Measurements from ENCODE around the gene TRAPPC6A. TPM values are rescaled to one million over a fixed set of nuclear protein-coding genes. Genes with fewer than 3 reads are reported as not detected.

TRAPPC6A gene
- total and polyA plus RNA-seq, 2 of the 13 experiments (the other 11 are each of a cell fraction or from before 2014, with no cell fraction given) = 6.5 to 21.0 TPM

GRCh38 chr19:45168767-45169351, 9.2 kb downstream of the TRAPPC6A start:
- no peaks in the 10 kb centered on the region for H3K27me3 ChIP-seq (ENCODE audit: control insufficient read depth in 1 of 2, insufficient read depth in 2 of 2, low read length in 2 of 2)
- H3K9me3 ChIP-seq (ENCODE audit: low read length) = no peaks in the 10 kb centered on the region
- H3K27ac ChIP-seq (ENCODE audit: extremely low read length, insufficient read depth, low read length) = peak overlapping the region; percentile 21
- in situ Hi-C loops (cut with HindIII; ENCODE audit: extremely low pct_ligation_motif_present, low pct_unique_long_range_greater_than_20kb) (no loop called here), intact Hi-C loops (cut with micrococcal nuclease; ENCODE audit: unreplicated experiment) (no loop called here)
- 61% methylated on average over 10 of the region's 16 CpGs for WGBS (ENCODE audit: low lambda C conversion rate)
- FAIRE-seq (peak; percentile 28), ATAC-seq (peak; percentile 32), DNase-seq (ENCODE audit: low spot score) (peak; percentile 70)
- BruUV-seq (replicated peaks) = no TSS peak
- CTCF ChIA-PET (ENCODE audit: low intra/inter-chr PET ratio, low total read pairs) = no interaction called here
- H3K4me2 ChIP-seq (ENCODE audit: low read depth, low read length) = peak overlapping the region; percentile 65
- no peaks in the 10 kb centered on the region for H4K20me1 ChIP-seq (ENCODE audit: insufficient read depth, low read length)
- no peaks in the 10 kb centered on the region for H3K79me2 ChIP-seq (ENCODE audit: insufficient read depth, low read length)
- no peak overlapping the region for H3K9ac ChIP-seq (ENCODE audit: insufficient read depth, low read depth, low read length)
- POLR2A ChIA-PET = interaction anchor here (1.0 to 4.0 kb wide), 3 partner anchors 10 to 14 kb away, joined by 3 to 29 read pairs (median 5); partner anchors contain the start of genes BLOC1S3 and TRAPPC6A
- H3K4me1 ChIP-seq (ENCODE audit: insufficient read depth, low read length) = peaks cover 97% of the 10 kb centered on the region
- H3K4me3 ChIP-seq (replicated peaks in 1 of 3; ENCODE audit: insufficient read depth in 1 of 3, low read depth in 2 of 3, low read length in 3 of 3) = peak overlapping the region in 2 of 3 experiments; percentile 3 to 40; a peak in 1 of 6 replicates
- H2AFZ ChIP-seq (ENCODE audit: low read length) = no peak overlapping the region
- no peaks in the 10 kb centered on the region for H3K36me3 ChIP-seq (replicated peaks in 1 of 2; ENCODE audit: control insufficient read depth in 1 of 2, insufficient read depth in 2 of 2, low read length in 2 of 2)
- TF ChIP-seq, protein P1, sequence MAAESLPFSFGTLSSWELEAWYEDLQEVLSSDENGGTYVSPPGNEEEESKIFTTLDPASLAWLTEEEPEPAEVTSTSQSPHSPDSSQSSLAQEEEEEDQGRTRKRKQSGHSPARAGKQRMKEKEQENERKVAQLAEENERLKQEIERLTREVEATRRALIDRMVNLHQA (CRISPR knock-in tag; IDR thresholded peaks at IDR 0.05) = no peak
- TF ChIP-seq, protein P2, sequence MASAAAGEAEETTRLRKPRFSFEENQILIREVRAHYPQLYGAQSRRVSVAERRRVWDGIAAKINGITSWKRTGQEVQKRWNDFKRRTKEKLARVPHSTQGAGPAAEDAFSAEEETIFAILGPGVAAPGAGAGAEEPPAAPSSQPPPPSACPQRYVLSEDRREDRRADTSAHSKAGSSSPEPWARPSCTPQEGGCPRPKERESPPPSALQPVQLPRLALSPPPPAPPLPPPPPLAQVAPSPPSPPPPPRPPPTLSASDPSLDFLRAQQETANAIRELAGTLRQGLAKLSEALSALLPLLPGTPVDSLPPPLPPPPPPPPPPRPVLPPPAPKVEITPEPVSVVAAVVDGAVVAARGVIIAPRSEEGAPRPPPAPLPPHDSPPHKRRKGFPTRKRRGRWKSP (CRISPR knock-in tag; IDR thresholded peaks at IDR 0.05) = no peak
- TF ChIP-seq, protein P3, sequence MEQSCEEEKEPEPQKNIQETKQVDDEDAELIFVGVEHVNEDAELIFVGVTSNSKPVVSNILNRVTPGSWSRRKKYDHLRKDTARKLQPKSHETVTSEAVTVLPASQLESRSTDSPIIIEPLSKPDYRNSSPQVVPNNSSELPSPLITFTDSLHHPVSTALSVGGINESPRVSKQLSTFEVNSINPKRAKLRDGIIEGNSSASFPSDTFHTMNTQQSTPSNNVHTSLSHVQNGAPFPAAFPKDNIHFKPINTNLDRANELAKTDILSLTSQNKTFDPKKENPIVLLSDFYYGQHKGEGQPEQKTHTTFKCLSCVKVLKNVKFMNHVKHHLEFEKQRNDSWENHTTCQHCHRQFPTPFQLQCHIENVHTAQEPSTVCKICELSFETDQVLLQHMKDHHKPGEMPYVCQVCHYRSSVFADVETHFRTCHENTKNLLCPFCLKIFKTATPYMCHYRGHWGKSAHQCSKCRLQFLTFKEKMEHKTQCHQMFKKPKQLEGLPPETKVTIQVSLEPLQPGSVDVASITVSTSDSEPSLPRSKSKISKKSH (CRISPR knock-in tag; IDR thresholded peaks at IDR 0.05; ENCODE audit: borderline replicate concordance) = no peak
- TF ChIP-seq ZNF616 (CRISPR knock-in tag; IDR thresholded peaks at IDR 0.05; ENCODE audit: low read depth) (no peak), NFE2L1 (CRISPR knock-in tag; IDR thresholded peaks at IDR 0.05; ENCODE audit: borderline replicate concordance) (no peak), NR2C2 (CRISPR knock-in tag; IDR thresholded peaks at IDR 0.05; ENCODE audit: borderline replicate concordance) (no peak), GPN1 (CRISPR knock-in tag; IDR thresholded peaks at IDR 0.05; ENCODE audit: borderline replicate concordance) (no peak), ZBTB7A (CRISPR knock-in tag; IDR thresholded peaks at IDR 0.05) (no peak), POLR2AphosphoS5 (IDR thresholded peaks at IDR 0.05; ENCODE audit: low read depth, low read length) (no peak), TSC22D2 (CRISPR knock-in tag; IDR thresholded peaks at IDR 0.05; ENCODE audit: borderline replicate concordance) (no peak), ZNF564 (CRISPR knock-in tag; IDR thresholded peaks at IDR 0.05) (no peak)
- TF ChIP-seq, protein P4, sequence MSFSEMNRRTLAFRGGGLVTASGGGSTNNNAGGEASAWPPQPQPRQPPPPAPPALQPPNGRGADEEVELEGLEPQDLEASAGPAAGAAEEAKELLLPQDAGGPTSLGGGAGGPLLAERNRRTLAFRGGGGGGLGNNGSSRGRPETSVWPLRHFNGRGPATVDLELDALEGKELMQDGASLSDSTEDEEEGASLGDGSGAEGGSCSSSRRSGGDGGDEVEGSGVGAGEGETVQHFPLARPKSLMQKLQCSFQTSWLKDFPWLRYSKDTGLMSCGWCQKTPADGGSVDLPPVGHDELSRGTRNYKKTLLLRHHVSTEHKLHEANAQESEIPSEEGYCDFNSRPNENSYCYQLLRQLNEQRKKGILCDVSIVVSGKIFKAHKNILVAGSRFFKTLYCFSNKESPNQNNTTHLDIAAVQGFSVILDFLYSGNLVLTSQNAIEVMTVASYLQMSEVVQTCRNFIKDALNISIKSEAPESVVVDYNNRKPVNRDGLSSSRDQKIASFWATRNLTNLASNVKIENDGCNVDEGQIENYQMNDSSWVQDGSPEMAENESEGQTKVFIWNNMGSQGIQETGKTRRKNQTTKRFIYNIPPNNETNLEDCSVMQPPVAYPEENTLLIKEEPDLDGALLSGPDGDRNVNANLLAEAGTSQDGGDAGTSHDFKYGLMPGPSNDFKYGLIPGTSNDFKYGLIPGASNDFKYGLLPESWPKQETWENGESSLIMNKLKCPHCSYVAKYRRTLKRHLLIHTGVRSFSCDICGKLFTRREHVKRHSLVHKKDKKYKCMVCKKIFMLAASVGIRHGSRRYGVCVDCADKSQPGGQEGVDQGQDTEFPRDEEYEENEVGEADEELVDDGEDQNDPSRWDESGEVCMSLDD (CRISPR knock-in tag; IDR thresholded peaks at IDR 0.05; ENCODE audit: borderline replicate concordance) = no peak
- TF ChIP-seq, protein P5, sequence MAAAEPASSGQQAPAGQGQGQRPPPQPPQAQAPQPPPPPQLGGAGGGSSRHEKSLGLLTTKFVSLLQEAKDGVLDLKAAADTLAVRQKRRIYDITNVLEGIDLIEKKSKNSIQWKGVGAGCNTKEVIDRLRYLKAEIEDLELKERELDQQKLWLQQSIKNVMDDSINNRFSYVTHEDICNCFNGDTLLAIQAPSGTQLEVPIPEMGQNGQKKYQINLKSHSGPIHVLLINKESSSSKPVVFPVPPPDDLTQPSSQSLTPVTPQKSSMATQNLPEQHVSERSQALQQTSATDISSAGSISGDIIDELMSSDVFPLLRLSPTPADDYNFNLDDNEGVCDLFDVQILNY (CRISPR knock-in tag; conservative IDR thresholded peaks at IDR 0.05) = no peak
- TF ChIP-seq, protein P6, sequence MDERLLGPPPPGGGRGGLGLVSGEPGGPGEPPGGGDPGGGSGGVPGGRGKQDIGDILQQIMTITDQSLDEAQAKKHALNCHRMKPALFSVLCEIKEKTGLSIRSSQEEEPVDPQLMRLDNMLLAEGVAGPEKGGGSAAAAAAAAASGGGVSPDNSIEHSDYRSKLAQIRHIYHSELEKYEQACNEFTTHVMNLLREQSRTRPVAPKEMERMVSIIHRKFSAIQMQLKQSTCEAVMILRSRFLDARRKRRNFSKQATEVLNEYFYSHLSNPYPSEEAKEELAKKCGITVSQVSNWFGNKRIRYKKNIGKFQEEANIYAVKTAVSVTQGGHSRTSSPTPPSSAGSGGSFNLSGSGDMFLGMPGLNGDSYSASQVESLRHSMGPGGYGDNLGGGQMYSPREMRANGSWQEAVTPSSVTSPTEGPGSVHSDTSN (CRISPR knock-in tag; IDR thresholded peaks at IDR 0.05) = no peak

Data from HepG2 (cell line).